ENCODE measurements around the gene RAB5IF.
"Not testable (repeated sequence)": the region's sequence is repeated elsewhere in the genome, so short reads cannot be mapped to it uniquely, and the experiment has no call there.

RAB5IF gene, protein sequence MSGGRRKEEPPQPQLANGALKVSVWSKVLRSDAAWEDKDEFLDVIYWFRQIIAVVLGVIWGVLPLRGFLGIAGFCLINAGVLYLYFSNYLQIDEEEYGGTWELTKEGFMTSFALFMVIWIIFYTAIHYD

GRCh38 chr20:36605399-36606157 lies at the start of gene RAB5IF:
Gene RAB5IF, plus strand, starts transcription at chr20:36605779. Its CDS starts 173 bp downstream, at chr20:36605952.
- DNase-seq (ENCODE audit: low read depth), result peak; percentile 98

DNA sequence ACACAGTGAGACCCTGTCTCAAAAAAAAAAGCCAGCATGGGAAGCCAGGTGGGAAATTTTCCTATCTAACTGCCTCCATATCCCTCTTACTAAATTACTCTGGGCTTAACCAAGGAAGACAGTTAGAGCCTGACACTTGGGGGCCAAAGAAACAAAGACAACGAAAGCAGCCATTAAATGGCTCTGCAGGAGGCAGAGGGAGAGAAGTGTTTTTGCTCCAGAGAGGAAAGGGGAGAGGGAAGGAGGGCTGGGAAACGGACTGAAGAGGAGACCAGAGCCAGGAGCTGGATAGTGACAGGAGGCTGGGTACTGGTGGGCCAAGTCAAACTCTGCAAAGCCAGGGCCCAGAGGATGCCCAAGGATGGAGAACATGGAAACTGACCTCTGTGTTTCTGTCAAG lies 42.9 kb upstream of the RAB5IF start:
- no peak for DNase-seq (ENCODE audit: low read depth)

GRCh38 chr20:36563374-36563773 lies 42.2 kb upstream of the RAB5IF start:
- no peak for DNase-seq (ENCODE audit: low read depth)

DNA sequence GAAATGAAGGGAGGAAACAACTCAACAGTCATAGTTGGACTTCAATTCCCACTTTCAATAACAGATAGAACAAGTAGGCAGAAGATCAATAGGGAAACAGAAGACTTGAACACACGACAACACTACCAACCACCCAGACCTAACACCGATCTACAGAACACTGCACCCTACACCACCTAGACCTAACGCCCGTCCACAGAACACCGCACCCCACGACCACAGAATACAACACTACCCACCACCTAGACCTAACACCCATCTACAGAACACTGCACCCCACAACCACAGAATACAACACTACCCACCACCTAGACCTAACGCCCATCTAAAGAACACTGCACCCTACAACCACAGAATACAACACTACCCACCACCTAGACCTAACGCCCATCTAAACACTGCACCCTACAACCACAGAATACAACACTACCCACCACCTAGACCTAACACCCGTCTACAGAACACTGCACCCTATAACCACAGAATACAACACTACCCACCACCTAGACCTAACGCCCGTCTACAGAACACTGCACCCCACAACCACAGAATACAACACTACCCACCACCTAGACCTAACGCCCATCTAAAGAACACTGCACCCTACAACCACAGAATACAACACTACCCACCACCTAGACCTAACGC lies 41.4 kb upstream of the RAB5IF start:
- not testable (repeated sequence) for DNase-seq (ENCODE audit: low read depth)

DNA sequence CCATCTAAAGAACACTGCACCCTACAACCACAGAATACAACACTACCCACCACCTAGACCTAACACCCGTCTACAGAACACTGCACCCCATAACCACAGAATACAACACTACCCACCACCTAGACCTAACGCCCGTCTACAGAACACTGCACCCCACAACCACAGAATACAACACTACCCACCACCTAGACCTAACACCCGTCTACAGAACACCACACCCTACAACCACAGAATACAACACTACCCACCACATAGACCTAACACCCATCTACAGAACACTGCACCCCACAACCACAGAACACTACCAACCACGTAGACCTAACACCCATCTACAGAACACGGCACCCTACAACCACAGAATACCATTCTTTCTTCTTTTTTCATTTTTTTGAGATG lies 40.9 kb upstream of the RAB5IF start:
- DNase-seq (ENCODE audit: low read depth), result not testable (repeated sequence)

DNA sequence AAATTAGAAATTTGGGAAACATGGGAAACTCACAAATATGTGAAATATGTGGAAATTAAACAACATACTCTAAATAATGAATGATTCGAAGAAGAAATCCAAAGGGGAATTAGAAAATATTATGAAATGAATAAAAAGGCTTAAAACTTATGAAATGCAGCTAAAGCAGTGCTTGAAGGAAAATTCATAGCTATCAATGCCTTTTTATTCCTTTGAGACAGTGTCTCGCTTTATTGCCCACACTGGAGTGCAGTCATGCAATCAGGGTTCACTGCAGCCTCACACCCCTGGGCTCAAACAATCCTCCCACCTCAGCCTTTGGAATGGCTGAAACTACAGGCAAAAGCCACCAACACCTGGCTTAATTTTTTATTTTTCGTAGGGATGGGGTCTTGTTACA lies 40.1 kb upstream of the RAB5IF start:
- no peak for DNase-seq (ENCODE audit: low read depth)

GRCh38 chr20:36569847-36570429 lies 35.6 kb upstream of the RAB5IF start:
- peak; percentile 63 for DNase-seq (ENCODE audit: low read depth)

DNA sequence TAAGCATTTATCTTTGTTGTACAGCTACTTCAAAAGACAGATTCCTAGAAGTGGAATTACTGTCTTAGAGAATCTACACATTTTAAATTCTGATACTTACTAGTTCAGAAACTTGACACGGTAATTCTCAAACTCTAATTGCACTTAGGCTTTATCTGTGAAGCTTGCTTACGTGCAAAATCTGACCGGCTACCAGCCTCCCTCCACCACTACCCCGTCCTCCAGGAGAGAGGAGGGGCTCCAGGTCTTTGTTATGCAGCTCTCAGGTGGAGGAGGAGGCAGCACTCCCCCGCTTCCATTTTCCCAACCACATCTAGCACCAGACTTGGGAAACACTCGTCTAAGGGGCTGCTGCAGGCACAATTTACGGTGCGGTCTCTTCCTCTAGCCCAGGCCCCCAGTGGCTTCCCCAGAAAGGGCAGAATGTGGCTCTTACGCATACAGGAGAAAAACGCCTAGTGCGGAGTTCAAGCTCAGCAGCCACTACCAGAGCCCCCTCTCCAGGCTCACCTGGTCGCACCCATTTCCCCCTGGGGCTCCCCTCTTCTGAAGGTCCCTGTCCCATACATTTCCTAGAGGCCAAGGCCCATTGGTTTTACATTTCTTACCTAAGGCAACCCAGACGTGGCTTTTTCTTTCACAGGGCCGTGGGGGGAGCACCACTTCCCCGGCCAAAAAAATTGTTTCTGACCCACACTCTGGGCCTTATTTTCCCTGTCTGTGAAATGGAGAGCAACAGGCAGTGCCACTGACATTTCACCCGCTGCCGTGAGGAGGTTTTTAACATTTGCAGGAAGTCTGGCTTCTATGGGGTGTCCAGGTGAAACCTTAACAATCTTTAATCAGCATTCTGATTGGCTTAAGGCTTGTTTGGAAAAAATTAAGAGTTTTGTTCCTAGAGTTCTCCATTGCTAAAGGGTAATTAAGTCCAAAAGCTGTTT lies 33.7 kb upstream of the RAB5IF start:
- no peak for DNase-seq (ENCODE audit: low read depth)

- DNase-seq (ENCODE audit: low read depth), result no peak
Observed at GRCh38 chr20:36572701-36573102, 32.9 kb upstream of the RAB5IF start.

DNA sequence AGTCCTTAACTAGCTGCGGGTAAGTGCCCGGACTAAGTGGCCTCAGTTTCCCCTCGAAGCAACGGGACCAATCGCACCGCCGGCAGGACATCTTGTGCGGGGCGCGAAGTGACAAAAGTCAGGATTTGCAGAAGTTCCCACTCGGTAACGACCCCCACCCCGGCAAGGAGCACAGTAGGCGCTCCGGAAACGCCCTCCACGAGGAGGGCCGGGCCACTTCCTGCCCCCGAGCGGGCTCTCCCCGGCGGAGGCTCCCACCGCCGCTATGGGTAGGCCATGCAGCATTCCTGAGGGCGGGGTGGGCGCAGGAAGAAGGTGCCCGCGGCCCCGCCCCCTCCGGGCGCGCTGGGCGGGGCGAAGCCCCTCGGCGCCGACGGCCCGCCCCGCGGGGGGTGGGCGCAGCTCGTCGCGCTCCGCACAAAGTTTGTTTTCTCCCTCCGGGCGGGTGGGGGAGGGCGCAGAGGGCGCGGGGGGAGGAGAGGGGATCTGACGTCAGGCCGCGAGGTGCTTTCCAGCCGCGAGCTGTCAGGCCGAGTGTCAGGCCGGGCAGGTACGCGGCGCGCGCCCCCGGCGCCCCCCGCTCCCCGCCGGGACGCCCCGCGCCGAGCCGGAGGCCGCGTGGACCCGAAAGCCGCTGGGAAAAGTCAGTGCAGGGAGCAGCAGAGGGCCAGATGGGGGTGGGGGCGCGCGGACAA lies 32.3 kb upstream of the RAB5IF start, which contains the start of gene TGIF2:
TGIF2 (plus strand) TSS at position 495 of the 695 bp plus-strand sequence. CDS start 5,178 bp downstream, outside the sequence.
- peak; percentile 75 for DNase-seq (ENCODE audit: low read depth)

DNA sequence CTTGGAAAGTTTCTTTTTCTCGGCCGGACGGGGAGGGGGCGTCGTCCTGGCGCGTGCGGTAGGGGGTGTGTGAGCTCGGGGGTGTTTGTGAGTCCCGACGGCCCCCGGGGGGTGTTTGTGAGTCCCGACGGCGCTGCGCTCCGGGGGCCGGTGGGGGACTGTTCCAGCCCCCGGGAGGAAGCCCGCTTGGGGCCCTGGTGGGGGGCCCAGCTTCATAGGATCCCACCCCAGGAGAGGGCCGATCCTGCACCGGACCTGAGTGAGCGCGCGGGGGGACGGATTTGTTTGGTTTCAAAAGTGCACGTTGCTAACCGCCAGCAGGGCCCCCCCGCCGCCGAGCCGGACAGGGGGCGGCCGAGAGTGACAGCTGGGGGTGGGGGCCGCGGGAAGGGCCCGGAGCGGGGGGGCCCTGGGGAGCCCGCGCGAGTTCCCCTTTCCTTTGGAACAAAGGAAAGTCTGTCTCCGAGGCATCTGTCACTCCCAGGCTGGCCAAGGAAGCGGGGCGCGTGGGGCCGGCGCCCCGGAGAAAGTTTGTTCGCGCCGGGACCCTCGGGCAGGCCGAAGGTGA lies 31.7 kb upstream of the RAB5IF start:
- DNase-seq (ENCODE audit: low read depth), result peak; percentile 12

GRCh38 chr20:36574366-36575135 lies 31.0 kb upstream of the RAB5IF start:
- DNase-seq (ENCODE audit: low read depth), result peak; percentile 65

DNA sequence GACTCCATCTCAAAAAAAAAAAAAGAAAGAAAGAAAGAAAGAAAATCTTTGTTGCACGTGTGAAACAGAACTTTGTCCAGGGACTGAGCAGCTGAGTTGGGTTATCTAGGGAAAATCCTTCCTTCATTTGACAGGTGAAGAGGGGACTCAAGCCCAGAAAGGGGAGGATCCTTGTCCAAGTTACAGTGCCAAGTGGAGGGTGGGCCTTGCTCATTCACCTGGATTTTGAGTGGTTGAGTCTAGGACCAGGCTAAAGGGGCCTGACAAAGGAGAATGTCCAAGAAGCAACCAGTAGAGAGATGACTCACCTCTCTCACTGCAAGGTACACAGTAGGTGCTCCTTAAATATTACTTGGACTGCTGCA lies 29.5 kb upstream of the RAB5IF start:
- no peak for DNase-seq (ENCODE audit: low read depth)

- DNase-seq (ENCODE audit: low read depth), result no peak
Observed at GRCh38 chr20:36578356-36579041, 27.1 kb upstream of the RAB5IF start.

GRCh38 chr20:36579996-36580545 lies 25.5 kb upstream of the RAB5IF start:
- DNase-seq (ENCODE audit: low read depth), result peak; percentile 71

DNA sequence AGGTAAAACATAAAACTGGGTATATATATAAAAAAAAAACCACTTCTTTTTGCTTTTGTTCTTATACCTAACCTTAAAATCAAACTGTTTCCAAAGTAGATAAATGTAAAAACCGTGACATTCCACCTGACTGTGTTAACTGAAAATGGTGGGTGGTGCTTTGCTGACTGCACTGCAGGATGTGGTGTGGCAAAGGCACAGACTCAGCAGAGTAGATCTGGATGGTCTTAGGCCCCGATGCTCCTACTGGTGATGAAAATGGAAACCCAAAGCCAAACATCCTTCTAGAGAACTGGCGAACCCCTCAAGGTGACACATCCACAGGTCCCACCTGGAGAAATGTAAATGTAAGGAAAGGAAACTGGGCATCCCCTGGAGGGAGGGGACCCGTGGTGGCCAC lies 23.3 kb upstream of the RAB5IF start:
- DNase-seq (ENCODE audit: low read depth), result no peak

GRCh38 chr20:36582821-36583220 lies 22.8 kb upstream of the RAB5IF start:
- no peak for DNase-seq (ENCODE audit: low read depth)

DNA sequence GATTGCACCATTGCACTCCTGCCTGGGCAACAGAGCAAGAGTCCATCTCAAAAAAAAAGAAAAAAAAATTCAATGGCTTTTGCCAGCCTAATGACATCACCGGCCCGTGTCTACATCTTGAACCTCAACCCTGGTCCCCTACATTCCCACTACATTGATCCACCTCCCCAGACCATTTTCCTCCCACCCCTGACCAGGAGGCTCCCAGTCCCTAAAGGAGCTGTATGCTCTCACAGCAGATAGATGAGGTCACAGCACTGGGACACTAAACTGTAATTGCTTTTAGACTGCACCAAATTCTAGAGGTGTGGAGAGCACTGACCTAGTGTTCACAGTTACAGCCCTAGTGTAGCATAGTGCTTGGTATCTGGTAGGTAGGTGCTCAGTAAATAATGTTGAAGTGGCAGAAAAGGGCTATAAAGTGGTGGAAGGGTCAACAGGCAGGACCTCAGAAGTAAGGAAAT lies 21.5 kb upstream of the RAB5IF start:
- no peak for DNase-seq (ENCODE audit: low read depth)
